ENCODE data around the gene PTBP3.

The PTBP3 gene

DNA sequence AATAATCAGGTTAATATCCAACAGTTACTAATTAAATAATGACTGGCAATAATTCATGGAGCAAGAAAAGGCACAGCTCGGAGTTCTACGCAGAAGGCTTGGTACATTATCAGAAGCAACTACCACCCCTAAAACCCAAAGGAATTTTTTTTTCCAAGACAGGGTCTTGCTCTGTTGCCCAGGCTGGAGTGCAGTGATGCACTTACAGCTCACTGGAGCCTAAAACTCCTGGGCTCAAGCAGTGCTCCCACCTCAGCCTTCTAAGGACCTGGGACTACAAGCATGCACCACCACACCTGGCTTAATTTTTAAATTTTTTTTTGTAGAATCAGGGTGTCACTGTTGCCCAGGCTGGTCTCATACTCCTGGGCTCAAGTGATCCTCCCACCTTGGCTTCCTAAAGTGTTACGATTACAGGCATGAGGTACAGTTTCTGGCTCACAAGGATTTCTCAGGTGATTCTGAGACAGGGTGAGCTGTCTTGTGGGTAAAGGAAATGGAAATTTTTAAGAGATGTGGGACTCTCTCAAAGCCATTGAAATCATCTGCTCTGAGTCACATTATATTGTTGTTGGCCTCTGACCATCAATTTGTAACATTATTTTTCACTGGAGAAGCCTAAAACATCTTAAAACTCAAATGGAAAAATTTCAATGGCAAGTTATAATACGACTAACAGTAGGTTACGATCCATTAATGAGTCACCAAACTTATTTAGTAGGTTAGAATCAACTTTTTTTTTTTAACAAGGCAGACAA lies 26.8 kb upstream of the PTBP3 start:
- DNase-seq (ENCODE audit: low read depth), result no peak

GRCh38 chr9:112355427-112355897 lies 22.0 kb upstream of the PTBP3 start:
- no peak for DNase-seq (ENCODE audit: low read depth)

GRCh38 chr9:112354081-112354743 lies 20.8 kb upstream of the PTBP3 start:
- DNase-seq (ENCODE audit: low read depth), result no peak

DNA sequence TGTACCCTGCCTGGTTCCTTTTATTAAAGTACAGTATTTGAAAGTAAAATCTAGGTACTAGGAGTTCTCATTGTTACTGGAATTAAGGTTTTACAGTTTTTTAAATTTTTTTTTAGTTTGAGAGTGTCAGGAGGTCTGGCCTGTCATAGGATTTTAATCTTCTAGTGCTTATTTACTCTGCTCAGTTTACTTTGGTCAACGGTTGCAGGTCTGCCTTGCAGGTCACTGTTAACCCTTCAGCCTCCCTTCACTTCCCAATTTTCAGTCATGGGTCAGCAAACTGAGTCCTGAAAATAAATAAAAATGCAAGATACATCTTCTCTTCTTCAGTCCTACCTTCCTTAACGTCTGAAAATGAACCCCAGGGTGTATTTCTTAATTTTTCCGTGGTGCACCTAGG lies 18.8 kb upstream of the PTBP3 start:
- no peak for DNase-seq (ENCODE audit: low read depth)

DNA sequence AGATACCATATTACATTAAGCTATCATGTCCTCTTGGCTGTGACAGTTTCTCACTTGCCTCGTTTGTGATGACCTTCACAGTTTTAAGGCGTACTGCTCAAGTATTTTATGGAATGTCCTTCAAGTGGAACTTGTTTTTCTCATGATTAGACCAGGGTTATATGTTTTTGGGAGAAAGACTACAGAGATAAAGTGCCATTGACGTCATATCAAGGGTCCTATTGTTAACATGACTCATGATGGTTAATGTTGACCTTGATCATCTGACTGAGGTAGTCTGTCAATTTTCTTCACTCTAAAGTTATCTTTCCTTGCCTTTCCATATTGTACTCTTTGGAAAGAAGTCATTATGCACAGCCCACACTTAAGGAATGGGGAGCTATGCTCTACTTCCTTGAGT lies 17.8 kb upstream of the PTBP3 start:
- no peak for DNase-seq (ENCODE audit: low read depth)

DNA sequence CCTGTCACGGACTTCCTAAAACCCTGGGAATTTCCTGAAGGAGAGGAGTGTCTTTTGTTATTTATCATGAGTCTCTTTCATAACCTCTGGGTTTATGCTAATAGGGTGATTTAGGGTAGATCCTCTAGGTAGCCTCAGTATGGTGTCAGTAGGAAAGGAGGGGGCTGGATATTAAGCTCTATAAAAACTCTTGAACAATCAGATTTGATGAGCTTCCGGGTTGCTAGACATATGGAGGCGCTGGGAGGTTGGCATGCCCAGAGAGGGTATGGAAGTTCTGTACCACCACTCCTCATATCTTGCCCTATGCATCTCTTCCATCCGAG lies 15.6 kb upstream of the PTBP3 start:
- DNase-seq (ENCODE audit: low read depth), result no peak

GRCh38 chr9:112348257-112349007 lies 15.0 kb upstream of the PTBP3 start:
- DNase-seq (ENCODE audit: low read depth), result peak; percentile 25

DNA sequence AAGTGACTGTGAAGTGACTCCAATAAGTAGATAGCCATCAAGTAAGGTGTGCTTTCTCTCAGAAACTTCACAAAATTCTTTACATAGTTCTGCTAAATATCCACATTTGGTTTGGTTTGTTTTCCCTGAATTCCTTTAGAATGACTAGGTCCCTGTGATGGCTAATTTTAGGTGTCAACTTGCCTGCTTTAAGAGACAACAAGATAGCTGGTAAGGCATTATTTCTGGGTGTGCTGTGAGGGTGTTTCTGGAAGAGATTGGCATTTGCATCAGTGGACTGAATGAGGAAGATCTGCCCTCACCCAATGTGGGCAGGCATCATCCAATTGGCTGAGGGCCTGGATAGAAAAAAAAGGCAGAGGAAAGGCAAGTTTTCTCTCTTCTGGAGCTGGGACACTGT lies 8.3 kb upstream of the PTBP3 start:
- DNase-seq (ENCODE audit: low read depth), result no peak

- DNase-seq (ENCODE audit: low read depth), result no peak
Measured at GRCh38 chr9:112339886-112340285, 6.5 kb upstream of the PTBP3 start.

GRCh38 chr9:112338561-112338960 lies 5.1 kb upstream of the PTBP3 start:
- DNase-seq (ENCODE audit: low read depth), result no peak

DNA sequence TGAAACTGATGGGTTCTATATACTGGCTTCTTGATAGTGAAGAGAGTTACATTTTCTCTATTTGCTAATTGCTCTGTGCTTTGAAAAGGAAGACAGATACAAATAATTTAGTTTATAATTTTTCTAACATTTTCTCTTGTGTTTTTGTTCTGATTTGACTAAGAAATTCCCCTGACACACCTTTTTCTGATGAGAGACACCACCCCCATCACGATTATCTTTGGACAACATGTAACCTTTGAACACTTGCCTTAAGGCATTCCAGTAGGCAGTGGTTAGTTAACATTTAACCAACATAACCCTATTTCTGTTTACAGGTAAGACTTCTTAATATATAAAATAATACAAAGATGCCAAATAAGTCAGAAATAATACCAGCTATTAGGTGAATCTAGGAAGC lies 4.1 kb upstream of the PTBP3 start:
- no peak for DNase-seq (ENCODE audit: low read depth)

- peak; percentile 19 for DNase-seq (ENCODE audit: low read depth)
Measured at GRCh38 chr9:112334432-112334841, 1.0 kb upstream of the PTBP3 start.

DNA sequence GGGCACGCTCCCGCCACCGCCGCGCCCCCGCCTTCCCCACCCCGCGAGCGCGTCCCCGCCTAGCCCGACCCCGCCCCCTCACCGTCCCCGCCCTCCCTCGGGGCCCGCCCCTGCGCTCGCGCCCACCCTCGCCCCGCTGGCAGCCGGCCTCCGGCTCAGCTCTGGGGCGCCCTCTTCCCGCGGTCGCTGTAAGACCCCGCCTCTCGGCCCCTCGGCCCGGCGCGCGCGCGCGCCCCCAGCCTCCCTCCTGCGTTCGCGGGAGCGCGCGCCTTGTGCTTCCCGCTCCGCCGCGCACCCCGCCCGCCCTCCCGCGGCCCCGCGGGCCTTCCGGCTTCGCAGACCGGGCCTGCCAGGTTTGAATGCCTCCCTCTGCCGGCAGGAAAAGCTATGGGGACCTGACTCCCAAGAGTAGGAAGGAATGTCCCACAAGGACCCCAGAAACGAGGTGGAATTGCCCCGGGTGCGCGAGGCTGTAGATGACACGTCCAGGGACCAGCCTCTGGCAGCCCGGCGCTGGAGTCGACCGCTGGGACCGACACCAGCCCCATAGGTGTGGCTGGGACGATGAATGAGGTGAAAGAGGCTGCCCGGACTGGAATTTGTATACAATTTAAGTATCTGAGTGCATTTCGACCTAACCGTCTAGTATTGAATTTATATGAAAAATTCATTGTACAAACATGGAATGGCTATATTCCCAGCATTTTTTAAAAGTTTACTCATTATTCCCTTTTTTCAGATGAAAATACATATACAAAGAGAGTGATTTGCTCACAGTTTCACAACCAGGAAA lies 416 bp upstream of the PTBP3 start:
- DNase-seq (ENCODE audit: low read depth), result peak; percentile 86

GRCh38 chr9:112332674-112332976 lies 794 bp downstream of the PTBP3 start:
- DNase-seq (ENCODE audit: low read depth), result no peak

GRCh38 chr9:112332214-112332613 lies 1.2 kb downstream of the PTBP3 start:
- DNase-seq (ENCODE audit: low read depth), result no peak

- no peak for DNase-seq (ENCODE audit: low read depth)
Measured at GRCh38 chr9:112331674-112331952, 1.8 kb downstream of the PTBP3 start.

DNA sequence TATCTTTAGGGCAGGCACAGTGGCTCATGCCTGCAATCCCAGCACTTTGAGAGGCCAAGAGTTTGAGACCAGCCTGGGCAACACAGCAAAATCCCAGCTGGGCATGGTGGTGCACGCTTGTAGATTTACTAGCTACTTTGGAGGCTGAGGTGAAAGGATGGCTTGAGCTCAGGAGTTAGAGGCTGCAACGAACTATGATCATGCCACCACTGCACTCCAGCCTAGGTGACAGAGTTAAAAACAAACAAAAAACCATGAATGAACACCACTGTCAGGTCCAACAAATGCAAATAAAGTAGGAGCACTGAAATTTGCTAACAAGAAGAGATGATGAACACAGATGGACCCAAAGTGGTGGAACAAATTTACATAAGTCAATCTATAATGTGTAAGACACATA lies 4.9 kb downstream of the PTBP3 start:
- no peak for DNase-seq (ENCODE audit: low read depth)

DNA sequence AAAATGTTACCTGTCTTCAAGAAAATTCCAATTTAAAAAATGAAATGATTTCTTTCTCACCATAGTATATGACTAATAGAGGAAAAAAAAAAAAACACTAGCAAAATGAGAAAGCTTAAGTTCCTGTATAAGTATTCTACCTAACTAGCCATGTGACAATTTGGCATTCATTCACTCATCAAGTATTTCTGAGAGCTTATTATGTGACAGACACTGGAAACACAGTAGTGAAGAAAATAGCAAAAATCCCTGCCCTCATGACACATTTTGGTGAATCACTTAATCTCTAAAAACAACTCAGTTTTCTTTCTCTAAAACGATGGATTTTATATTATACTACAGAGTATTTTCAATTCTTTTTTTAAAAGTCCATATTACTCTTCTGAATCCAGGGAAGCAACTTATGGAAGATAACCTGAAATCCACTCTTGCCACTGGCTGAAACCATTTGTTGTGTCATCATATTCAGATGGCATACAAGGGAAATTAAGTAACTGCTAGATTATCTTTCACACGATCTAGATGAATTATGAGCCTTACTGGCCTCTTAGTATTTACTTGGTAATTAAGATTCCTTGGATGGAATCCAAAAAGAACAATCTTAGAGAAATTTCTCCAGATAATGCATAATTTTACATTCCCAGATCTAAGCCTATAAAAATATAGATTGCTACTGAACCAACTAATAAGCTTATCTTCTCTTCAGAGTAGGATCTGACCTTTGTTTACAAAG lies 5.5 kb downstream of the PTBP3 start:
- no peak for DNase-seq (ENCODE audit: low read depth)

DNA sequence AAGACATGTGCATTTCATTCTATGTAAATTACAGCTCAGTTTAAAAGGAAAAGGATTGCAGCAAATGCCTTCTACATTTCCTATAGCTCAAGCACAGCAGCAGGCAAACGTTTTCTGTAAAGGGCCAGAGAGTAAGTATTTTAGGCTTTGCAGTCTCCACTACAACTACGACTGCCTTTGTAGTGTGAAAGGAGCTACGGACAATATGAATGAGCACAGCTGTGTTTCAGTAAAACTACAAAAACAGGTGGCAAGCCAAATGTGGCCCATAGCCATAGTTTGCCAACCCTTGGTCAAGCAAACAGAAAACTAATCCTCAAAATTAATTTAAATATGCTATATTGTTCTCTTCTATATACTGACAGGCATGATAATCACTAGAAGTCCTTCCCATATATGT lies 7.2 kb downstream of the PTBP3 start:
- no peak for DNase-seq (ENCODE audit: low read depth)

- DNase-seq (ENCODE audit: low read depth), result no peak
Measured at GRCh38 chr9:112325600-112325999, 7.8 kb downstream of the PTBP3 start.

DNA sequence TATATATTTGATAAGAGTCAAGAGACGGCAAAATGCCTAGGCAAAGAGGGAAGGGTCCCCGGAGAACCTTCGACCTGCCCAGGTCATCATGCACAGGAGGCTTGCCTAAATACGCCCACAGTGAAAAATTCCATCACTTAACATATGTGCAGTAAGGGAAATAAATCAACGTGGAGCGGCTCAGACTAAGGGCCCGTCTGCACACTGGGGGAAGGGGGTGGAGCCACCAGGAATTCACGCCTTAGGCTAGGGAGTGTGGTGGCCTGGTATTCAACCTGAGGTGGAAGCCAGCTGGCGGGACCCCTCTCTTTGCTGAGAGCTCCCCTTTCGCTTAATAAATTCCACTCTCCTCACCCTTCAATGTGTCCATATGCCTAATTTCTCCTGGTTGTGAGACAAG lies 8.3 kb downstream of the PTBP3 start:
- DNase-seq (ENCODE audit: low read depth), result no peak

DNA sequence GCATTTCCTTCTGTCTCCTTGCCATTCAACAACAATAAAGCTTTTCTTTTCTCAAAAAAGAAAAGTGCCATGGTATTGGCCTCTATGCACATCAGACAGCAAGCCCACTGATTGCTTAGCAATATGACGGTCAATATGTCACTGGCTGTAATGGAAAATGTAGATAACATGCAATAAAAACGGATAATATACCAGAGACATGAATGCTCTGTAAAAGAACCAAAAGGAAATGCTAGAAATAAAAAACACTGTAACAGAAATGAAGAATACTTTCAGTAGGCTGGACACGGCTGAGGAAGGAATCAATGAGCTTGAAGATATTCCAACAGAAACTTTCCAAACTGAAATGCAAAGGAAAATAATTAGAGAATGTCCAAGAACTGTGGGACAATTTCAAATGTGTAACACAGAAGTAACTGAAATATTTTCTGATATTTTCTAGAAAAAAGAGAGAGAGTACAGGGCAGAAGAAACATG lies 10.0 kb downstream of the PTBP3 start:
- no peak for DNase-seq (ENCODE audit: low read depth)

Measured in T-helper 22 cell (primary cell).